Right lobe of liver (tissue), 4 donors: ENCODE data around the gene LMO7.

Experiments used
- CTCF ChIP-seq, 4 donors: fragments of 200-600 bp in 3 of 4; fragments of 450-650 bp in 1 of 4; IDR thresholded peaks; one replicate each; pipeline versions ENCODE4 v1.5.1 to v1.8.0; 2016 to 2022; ENCODE audit warnings: antibody characterized with exemption in 4 of 4, mild to moderate bottlenecking in 2 of 4
- POLR2A ChIP-seq: fragments of 450-650 bp; IDR thresholded peaks from one replicate; pipeline ENCODE4 v1.6.1; 2017; ENCODE audit warnings: antibody characterized with exemption, mild to moderate bottlenecking
- donor health status: DM: no; HTN: no; CAD: no.
- donor health status: DM: no; HTN: no; CAD: no.
- donor health status: DM: no; HTN: yes; CAD: no.

- TF ChIP-seq CTCF (IDR thresholded peaks at IDR 0.05) (no peak), POLR2A (no peak)
These were observed 133.2 kb downstream of the LMO7 start for GRCh38 chr13:75769141-75769905.
